SKM-1 treated with dmso at 0.1 percent for 144 hours (cell line): ENCODE results near the gene SH3BGR.
A peak's percentile ranks its signal among the peaks of the same experiment; 100 is the strongest.
"Not testable (repeated sequence)": the region's sequence is repeated elsewhere in the genome, so short reads cannot be mapped to it uniquely, and the experiment has no call there.

Source experiments
- DNase-seq: peaks from one replicate; lab custom pipeline; 2025; ENCODE audit not compliant: unreplicated experiment; lab: John Stamatoyannopoulos, UW

Gene SH3BGR

GRCh38 chr21:39451332-39452206 is at the start of gene SH3BGR:
Gene SH3BGR (plus strand): TSS chr21:39451970. CDS start chr21:39452097, 127 bp downstream.
- no peak for DNase-seq

GRCh38 chr21:39406065-39406464 is 45.7 kb upstream of the SH3BGR start:
- DNase-seq: no peak

- DNase-seq: not testable (repeated sequence)
Observed at GRCh38 chr21:39419204-39419603, 32.6 kb upstream of the SH3BGR start.

- no peak for DNase-seq
Observed at GRCh38 chr21:39422527-39423241, 29.1 kb upstream of the SH3BGR start.

- no peak for DNase-seq
Observed at GRCh38 chr21:39429445-39429844, 22.3 kb upstream of the SH3BGR start.

GRCh38 chr21:39430016-39430415 is 21.8 kb upstream of the SH3BGR start:
- DNase-seq: no peak

GRCh38 chr21:39430457-39430856 is 21.3 kb upstream of the SH3BGR start:
- no peak for DNase-seq

GRCh38 chr21:39430954-39431353 is 20.8 kb upstream of the SH3BGR start:
- no peak for DNase-seq

- DNase-seq: no peak
Observed at GRCh38 chr21:39434950-39435349, 16.8 kb upstream of the SH3BGR start.

- no peak for DNase-seq
Observed at GRCh38 chr21:39439232-39439631, 12.5 kb upstream of the SH3BGR start.

- peak; percentile 56 for DNase-seq
Observed at GRCh38 chr21:39441502-39442475, 10.0 kb upstream of the SH3BGR start.

- DNase-seq: no peak
Observed at GRCh38 chr21:39444421-39445180, 7.2 kb upstream of the SH3BGR start.

- peak; percentile 79 for DNase-seq
Observed at GRCh38 chr21:39445321-39446269, 6.2 kb upstream of the SH3BGR start, which contains the start of gene LCA5L. Gene LCA5L (minus strand): TSS chr21:39445778. CDS start chr21:39428493, 17,285 bp downstream.

- DNase-seq: no peak
Observed at GRCh38 chr21:39447264-39447663, 4.5 kb upstream of the SH3BGR start.

- no peak for DNase-seq
Observed at GRCh38 chr21:39452207-39452969, 618 bp downstream of the SH3BGR start.

GRCh38 chr21:39452970-39453342 is 1.2 kb downstream of the SH3BGR start:
- no peak for DNase-seq

- DNase-seq: no peak
Observed at GRCh38 chr21:39453571-39454179, 1.9 kb downstream of the SH3BGR start.
